ENCODE data around the gene QRSL1. TPM values are rescaled to one million over a fixed set of nuclear protein-coding genes. Genes with fewer than 3 reads are reported as not detected.

QRSL1 gene
- total and polyA plus RNA-seq, 12 donors: 4.8 to 23.0 (median 11.0) TPM

DNA sequence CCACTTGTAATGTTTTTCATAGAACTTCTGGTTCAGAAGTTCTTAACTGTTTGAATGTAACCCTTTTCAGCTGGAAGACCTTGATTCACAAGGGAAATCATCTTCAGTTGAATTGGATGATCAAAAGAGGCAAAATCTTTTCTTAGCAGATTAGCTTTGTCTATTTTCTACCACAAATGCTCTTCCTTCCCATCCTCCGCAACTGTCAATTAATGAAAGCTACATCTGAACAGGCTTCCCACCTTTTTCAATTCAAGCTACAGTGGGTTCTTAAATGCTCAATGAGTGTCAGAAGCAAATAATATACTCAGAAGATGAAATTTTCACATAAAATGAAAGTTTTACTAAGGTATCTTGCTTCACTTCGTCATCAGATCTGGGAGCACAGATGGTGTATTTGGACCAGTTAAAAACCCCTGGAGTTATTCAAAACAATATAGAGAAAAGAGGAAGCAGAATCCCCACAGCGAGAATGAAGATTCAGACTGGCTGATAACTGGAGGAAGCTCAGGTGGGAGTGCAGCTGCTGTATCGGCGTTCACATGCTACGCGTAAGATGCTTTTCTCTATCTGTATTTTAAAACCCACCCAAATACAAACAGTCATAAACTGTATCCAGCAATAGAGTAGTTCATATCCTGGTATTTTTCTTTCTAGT, 19.4 kb downstream of the QRSL1 start:
- no peak for DNase-seq
- Histone ChIP-seq H3K27me3 (no peaks in the 10 kb centered on the region), H3K4me3 (no peak overlapping the region), H3K9me3 (replicated peaks in 1 of 3) (no peaks in the 10 kb centered on the region), H3K4me1 (replicated peaks in 1 of 2) (no peaks in the 10 kb centered on the region), H3K36me3 (replicated peaks in 1 of 2) (peaks cover 0 to 53% of the 10 kb centered on the region in 2 donors), H3K27ac (no peak overlapping the region)
- WGBS, 4 donors: 94 to 98% (median 95%) methylated on average over 7 of the region's 7 CpGs
- TF ChIP-seq, protein P1, sequence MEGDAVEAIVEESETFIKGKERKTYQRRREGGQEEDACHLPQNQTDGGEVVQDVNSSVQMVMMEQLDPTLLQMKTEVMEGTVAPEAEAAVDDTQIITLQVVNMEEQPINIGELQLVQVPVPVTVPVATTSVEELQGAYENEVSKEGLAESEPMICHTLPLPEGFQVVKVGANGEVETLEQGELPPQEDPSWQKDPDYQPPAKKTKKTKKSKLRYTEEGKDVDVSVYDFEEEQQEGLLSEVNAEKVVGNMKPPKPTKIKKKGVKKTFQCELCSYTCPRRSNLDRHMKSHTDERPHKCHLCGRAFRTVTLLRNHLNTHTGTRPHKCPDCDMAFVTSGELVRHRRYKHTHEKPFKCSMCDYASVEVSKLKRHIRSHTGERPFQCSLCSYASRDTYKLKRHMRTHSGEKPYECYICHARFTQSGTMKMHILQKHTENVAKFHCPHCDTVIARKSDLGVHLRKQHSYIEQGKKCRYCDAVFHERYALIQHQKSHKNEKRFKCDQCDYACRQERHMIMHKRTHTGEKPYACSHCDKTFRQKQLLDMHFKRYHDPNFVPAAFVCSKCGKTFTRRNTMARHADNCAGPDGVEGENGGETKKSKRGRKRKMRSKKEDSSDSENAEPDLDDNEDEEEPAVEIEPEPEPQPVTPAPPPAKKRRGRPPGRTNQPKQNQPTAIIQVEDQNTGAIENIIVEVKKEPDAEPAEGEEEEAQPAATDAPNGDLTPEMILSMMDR (IDR thresholded peaks at IDR 0.05): no peak
- no peak for TF ChIP-seq POLR2A (IDR thresholded peaks at IDR 0.05)
- intact Hi-C loops (cut with DNase I): no loop called here

DNA sequence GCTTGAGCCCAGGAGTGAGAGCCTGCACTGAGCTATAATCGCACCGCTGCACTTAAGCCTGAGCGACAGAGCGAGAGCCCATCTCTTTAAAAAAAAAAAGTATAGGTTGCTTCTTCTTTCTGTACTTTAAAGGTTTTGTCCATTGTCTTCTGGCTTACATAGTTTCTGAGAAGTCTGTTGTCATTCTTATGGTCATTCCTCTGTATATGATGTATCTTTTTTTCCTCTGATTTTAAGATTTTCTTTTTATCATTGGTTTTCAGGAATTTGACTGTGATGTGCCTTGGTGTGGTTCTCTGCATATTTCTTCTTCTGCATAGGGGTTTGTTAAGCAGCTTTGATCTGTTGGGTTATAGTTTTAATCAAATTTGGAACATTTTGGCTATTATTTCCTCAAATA, 29.1 kb downstream of the QRSL1 start:
- intact Hi-C loops (cut with DNase I): no loop called here
- TF ChIP-seq POLR2A (IDR thresholded peaks at IDR 0.05): no peak
- TF ChIP-seq, protein P1 (IDR thresholded peaks at IDR 0.05): no peak
- H3K4me3 ChIP-seq: no peak overlapping the region
- H3K27ac ChIP-seq: no peak overlapping the region
- 97 to 100% (median 98%) methylated on average over 4 of the region's 4 CpGs for WGBS, 4 donors
- H3K4me1 ChIP-seq (replicated peaks in 1 of 2): no peaks in the 10 kb centered on the region
- H3K9me3 ChIP-seq (replicated peaks in 1 of 3): peaks cover 0 to 12% (median 0%) of the 10 kb centered on the region in 3 donors
- DNase-seq: no peak
- H3K27me3 ChIP-seq: no peaks in the 10 kb centered on the region
- H3K36me3 ChIP-seq (replicated peaks in 1 of 2): peaks cover 0 to 17% of the 10 kb centered on the region in 2 donors

DNA sequence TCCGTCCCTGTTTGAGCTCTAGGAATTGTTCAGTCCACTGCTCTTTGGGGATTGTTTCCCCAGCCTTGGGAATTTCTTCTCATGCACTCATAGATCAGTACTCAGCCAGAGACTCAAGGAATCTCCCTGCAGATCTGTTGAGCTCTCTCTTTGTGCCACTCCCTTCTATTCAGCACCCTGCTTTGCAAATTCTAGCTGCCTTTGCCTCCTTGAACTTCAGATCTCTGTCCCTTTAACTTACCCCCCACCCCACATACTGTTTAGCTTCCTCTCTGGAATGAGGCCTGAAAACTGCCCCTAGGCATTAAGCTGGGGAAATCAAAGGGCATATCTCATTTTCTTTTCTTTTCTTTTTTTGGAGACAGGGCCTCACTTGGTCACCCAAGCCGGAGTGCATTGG, 30.5 kb downstream of the QRSL1 start:
- H3K4me3 ChIP-seq: no peak overlapping the region
- intact Hi-C loops (cut with DNase I): no loop called here
- no peak overlapping the region for H3K27ac ChIP-seq
- 91 to 98% (median 97%) methylated on average over 2 of the region's 2 CpGs for WGBS, 4 donors
- H3K27me3 ChIP-seq: no peaks in the 10 kb centered on the region
- peaks cover 0 to 20% of the 10 kb centered on the region in 2 donors for H3K36me3 ChIP-seq (replicated peaks in 1 of 2)
- DNase-seq: no peak
- H3K4me1 ChIP-seq (replicated peaks in 1 of 2): no peaks in the 10 kb centered on the region
- H3K9me3 ChIP-seq (replicated peaks in 1 of 3): peaks cover 0 to 12% (median 0%) of the 10 kb centered on the region in 3 donors
- TF ChIP-seq, protein P1 (IDR thresholded peaks at IDR 0.05): no peak
- no peak for TF ChIP-seq POLR2A (IDR thresholded peaks at IDR 0.05)

DNA sequence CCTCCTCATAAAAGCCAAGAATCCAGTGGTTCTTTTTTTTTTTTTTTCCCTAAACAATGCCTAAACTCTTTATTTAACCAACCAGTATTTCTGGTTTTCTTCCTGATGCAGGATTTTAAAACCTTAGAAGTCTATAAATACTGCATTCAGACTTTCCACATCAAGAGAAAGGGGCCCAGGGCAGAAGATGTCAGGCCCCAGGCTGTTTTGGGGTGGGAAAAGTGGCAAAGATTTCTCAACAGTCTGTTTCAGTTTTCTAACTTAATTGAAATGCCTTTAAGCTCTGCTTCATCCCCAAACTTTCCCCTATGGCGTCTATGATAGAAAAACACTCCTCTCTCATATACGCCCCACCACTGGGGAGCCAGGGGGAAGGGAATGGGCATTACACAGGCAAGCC, 33.1 kb downstream of the QRSL1 start:
- intact Hi-C loops (cut with DNase I): no loop called here
- peaks cover 0 to 10% of the 10 kb centered on the region in 2 donors for H3K36me3 ChIP-seq (replicated peaks in 1 of 2)
- peaks cover 0 to 12% (median 0%) of the 10 kb centered on the region in 3 donors for H3K9me3 ChIP-seq (replicated peaks in 1 of 3)
- TF ChIP-seq, protein P1 (IDR thresholded peaks at IDR 0.05): no peak
- TF ChIP-seq POLR2A (IDR thresholded peaks at IDR 0.05): no peak
- no peaks in the 10 kb centered on the region for H3K4me1 ChIP-seq (replicated peaks in 1 of 2)
- WGBS, 4 donors: 91 to 98% (median 92%) methylated on average over 2 of the region's 2 CpGs
- DNase-seq: no peak
- H3K27me3 ChIP-seq: no peaks in the 10 kb centered on the region
- no peak overlapping the region for H3K4me3 ChIP-seq
- no peak overlapping the region for H3K27ac ChIP-seq
